ENCODE results near the gene RSRP1.
"Not testable (repeated sequence)": the region's sequence is repeated elsewhere in the genome, so short reads cannot be mapped to it uniquely, and the experiment has no call there.

Gene RSRP1

DNA sequence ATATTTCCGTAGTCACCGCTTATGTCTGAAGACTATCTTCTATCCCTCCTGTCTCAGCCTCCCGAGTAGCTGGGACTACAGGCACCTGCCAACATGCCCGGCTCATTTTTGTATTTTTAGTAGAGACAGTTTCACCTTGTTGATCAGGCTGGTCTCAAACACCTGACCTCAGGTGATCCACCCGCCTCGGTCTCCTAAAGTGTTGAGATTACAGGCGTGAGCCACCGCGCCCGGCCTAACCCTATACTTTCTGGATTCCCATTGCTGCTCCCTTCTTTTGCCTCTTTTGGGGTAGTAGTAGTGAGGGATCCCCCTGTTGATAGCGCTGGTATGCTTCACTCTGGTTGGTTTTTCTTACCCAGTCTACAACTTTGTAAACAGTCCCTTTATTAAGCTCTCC is 9.2 kb downstream of the RSRP1 start:
- H3K4me3 ChIP-seq (ENCODE audit: control insufficient read depth, low read depth, low read length), result no peak overlapping the region
- TF ChIP-seq, protein P1, sequence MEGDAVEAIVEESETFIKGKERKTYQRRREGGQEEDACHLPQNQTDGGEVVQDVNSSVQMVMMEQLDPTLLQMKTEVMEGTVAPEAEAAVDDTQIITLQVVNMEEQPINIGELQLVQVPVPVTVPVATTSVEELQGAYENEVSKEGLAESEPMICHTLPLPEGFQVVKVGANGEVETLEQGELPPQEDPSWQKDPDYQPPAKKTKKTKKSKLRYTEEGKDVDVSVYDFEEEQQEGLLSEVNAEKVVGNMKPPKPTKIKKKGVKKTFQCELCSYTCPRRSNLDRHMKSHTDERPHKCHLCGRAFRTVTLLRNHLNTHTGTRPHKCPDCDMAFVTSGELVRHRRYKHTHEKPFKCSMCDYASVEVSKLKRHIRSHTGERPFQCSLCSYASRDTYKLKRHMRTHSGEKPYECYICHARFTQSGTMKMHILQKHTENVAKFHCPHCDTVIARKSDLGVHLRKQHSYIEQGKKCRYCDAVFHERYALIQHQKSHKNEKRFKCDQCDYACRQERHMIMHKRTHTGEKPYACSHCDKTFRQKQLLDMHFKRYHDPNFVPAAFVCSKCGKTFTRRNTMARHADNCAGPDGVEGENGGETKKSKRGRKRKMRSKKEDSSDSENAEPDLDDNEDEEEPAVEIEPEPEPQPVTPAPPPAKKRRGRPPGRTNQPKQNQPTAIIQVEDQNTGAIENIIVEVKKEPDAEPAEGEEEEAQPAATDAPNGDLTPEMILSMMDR (conservative IDR thresholded peaks at IDR 0.05; ENCODE audit: control insufficient read depth, insufficient read depth, low read depth, low read length), result no peak
- DNase-seq (ENCODE audit: low read depth), result no peak

DNA sequence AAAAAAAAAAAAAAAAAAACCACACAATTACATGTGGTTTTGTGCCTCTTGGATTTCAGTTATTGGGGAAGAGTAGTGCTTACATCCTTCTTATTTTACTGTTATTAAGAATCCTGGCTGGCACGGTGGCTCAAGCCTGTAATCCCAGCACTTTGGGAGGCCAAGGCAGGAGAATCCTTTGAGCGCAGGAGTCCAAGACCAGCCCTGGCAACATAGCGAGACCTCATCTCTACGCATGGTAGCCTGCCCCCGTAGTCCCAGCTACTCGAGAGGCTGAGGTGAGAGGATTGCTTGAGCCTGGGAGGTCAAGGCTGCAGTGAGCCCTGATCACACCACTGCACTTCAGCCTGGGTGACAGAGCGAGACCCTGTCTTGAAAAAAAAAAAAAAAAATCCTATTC is 11.0 kb downstream of the RSRP1 start:
- DNase-seq (ENCODE audit: low read depth), result not testable (repeated sequence)

DNA sequence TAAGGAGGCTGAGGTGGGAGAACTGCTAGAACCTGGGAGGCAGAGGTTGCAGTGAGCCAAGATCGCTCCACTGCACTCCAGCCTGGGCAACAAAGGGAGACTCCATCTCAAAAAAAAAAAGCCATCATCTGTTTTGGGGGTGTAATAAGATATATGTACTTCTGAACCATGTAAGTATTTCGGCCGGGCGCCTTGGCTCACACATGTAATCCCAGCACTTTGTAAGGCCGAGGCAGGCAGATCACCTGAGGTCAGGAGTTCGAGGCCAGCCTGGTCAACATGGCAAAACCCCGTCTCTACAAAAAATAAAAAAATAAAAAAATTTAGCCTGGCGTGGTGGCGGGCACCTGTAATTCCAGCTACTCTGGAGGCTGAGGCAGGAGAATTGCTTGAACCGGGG is 11.8 kb downstream of the RSRP1 start:
- not testable (repeated sequence) for DNase-seq (ENCODE audit: low read depth); H3K4me3 ChIP-seq (ENCODE audit: control insufficient read depth, low read depth, low read length)

More for the DNA sequence above, 11.0 kb downstream of the RSRP1 start:
- H3K4me3 ChIP-seq (ENCODE audit: control insufficient read depth, low read depth, low read length), result not testable (repeated sequence)

DNA sequence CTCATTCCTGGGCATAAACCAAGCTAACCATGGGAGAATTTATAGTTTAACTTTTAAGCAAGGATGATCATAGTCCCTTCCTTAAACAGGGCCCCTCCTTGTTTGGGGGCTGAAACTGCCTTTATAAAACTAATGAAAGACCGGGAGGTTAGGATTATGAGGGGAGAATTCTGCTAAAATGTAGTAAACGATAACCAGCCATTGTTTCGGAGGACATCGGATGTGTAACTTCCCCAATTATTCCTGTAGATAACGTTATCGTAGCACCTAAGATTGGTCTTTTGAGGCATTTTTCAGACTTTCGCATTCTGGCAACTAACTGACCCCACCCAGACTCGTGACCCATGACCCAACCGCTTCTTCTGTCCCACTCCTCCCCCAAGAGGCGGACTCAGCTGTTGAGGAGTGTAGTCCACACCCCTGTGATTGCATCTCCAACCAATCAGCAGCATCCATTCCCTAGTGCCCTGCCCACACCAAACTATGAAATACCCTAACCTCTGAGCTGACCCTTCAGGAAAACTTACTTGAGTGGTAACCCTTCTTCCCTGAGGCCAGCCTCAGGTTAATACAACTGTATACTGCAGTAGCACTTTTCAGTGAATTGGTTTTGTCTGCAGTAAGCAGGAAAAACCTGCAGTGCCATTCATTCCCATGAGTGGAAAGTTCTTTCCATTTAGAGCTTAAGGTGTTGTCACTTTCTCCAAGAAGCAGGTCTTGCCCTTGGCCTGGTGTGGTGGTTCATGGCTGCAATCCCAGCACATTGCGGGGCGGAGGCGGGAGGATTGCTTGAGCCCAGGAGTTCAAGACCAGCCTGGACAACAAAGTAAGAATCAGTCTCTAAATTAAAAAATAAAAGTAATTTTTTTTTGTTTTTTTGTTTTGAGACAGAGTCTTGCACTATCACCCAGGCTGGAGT is 14.1 kb downstream of the RSRP1 start:
- peak overlapping the region; percentile 93 for H3K4me3 ChIP-seq (ENCODE audit: control insufficient read depth, low read depth, low read length)
- TF ChIP-seq, protein P1 (conservative IDR thresholded peaks at IDR 0.05; ENCODE audit: control insufficient read depth, insufficient read depth, low read depth, low read length), result no peak
- DNase-seq (ENCODE audit: low read depth), result peak; percentile 93

DNA sequence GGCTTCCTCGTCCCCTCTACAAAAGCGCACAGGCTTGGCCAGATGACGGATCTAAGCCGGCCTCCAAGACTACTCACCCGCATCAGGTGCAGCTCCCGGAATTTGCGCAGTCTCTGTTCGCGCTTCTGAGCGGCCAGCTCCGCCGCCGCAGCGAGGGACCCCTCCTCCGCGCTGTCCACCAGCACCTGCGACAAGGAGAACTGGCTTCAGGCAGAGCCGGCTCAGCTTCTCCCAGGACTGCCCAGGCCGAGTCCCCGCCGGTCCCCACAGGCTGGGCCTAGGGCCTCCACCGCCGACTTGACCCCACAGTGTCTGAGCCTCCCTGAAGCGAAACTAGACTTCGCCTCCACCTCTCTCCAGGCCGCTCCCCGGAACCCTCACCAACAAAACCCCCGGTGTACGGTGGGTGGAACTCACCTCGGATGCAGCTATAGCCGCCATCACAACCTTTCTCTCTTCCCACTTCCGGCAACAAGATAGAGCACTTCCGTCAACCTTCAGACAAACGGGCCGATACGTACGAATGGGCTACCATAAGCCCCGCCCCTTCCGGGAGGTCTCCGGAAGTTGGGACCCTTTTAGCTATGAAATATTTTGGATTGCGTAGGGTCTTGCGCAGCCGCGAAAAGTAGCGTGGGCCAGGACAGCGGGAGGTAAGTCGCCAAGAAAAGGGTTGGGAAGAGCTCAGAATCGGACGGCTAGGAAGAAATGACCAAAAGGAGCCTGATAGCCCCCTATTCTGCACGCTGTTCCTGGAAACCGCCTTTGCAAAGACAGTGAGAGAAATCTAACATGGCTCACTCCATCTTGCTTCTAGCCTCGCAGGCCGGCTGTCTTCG is 15.0 kb downstream of the RSRP1 start, which contains the start of gene SYF2:
Gene SYF2, minus strand, starts transcription at position 476 of the 839 bp plus-strand sequence. Its CDS starts 35 bp downstream, at position 441.
- peak within 1 kb of the TSS; percentile 93 for H3K4me3 ChIP-seq (ENCODE audit: control insufficient read depth, low read depth, low read length)
- TF ChIP-seq, protein P1 (conservative IDR thresholded peaks at IDR 0.05; ENCODE audit: control insufficient read depth, insufficient read depth, low read depth, low read length), result no peak
- peak; percentile 89 for DNase-seq (ENCODE audit: low read depth)

DNA sequence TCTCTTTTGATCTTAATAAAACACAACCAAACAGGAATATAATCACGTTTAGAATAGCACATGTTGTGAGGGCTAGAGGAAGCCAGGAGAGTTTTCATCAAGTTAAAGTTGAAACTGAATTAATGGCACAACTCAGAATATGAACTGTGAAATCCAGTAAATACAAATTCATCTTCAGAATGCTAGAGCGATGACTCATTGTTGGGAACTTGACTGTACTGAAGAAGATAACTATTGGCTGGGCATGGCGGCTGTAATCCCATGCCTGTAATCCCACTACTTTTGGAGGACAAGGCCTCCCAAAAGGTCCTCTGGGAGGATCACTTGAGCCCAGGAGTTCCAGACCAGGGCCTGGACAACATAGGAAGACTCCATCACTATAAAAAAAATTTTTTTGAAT is 23.8 kb downstream of the RSRP1 start:
- TF ChIP-seq, protein P1 (conservative IDR thresholded peaks at IDR 0.05; ENCODE audit: control insufficient read depth, insufficient read depth, low read depth, low read length), result no peak
- H3K4me3 ChIP-seq (ENCODE audit: control insufficient read depth, low read depth, low read length), result no peak overlapping the region
- no peak for DNase-seq (ENCODE audit: low read depth)

DNA sequence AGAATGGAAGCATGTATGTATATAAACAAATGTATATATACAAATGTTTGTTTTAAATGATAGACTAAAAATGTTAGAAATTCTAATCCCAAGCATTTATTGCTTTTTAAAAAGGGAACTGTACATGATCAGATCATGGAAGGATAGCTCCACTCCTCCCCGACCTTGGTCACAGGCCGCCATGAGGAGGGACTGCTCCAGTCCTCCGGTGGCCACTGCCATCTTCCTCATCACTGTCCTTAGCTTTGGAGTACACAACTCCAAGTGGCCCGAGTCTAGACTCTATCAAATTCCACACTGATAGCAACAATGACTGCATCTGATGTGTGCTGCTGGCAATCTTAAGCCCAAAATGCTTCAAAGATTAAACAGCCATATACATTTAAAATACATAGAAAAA is 24.6 kb downstream of the RSRP1 start:
- TF ChIP-seq, protein P1 (conservative IDR thresholded peaks at IDR 0.05; ENCODE audit: control insufficient read depth, insufficient read depth, low read depth, low read length), result no peak
- H3K4me3 ChIP-seq (ENCODE audit: control insufficient read depth, low read depth, low read length), result no peak overlapping the region
- DNase-seq (ENCODE audit: low read depth), result no peak

Data from fibroblast of mammary gland (primary cell).